GM06990 (cell line): Measurements from ENCODE around the gene KMT2D.

Experiments used
- DNase-seq: peaks from one replicate; pipeline ENCODE4 v3.0.0-alpha.2; 2011; ENCODE audit not compliant: insufficient read length; ENCODE audit errors: extremely low read depth
- H3K27me3 ChIP-seq: replicated peaks from 2 replicates; pipeline ENCODE4 v1.6.0; 2011; ENCODE audit warnings: low read length; ENCODE audit not compliant: control insufficient read depth, insufficient read depth
- H3K36me3 ChIP-seq: 2 replicates; pipeline ENCODE4 v1.5.1; 2011; ENCODE audit warnings: low read length; ENCODE audit not compliant: control insufficient read depth, insufficient read depth
- H3K4me3 ChIP-seq: replicated peaks from 2 replicates; pipeline ENCODE4 v1.5.1; 2011; ENCODE audit warnings: low read depth, mild to moderate bottlenecking, control low read depth, low read length
- CTCF ChIP-seq: IDR thresholded peaks from 2 replicates; pipeline ENCODE4 v1.5.1; 2011; ENCODE audit warnings: low read length, control low read depth, mild to moderate bottlenecking, inconsistent platforms; ENCODE audit not compliant: insufficient read depth, poor library complexity, severe bottlenecking

The KMT2D gene

GRCh38 chr12:49041881-49042484 lies 18.6 kb downstream of the KMT2D start:
- Histone ChIP-seq H3K36me3 (peaks cover 74% of the 10 kb centered on the region), H3K4me3 (no peak overlapping the region), H3K27me3 (no peaks in the 10 kb centered on the region)
- TF ChIP-seq CTCF = no peak
- DNase-seq = no peak

- no peak for DNase-seq
- TF ChIP-seq CTCF = no peak
- Histone ChIP-seq H3K36me3 (peaks cover 70% of the 10 kb centered on the region), H3K27me3 (no peaks in the 10 kb centered on the region), H3K4me3 (no peak overlapping the region)
Observed at GRCh38 chr12:49041036-49041880, 19.3 kb downstream of the KMT2D start.

- Histone ChIP-seq H3K4me3 (no peak overlapping the region), H3K36me3 (peaks cover 62% of the 10 kb centered on the region), H3K27me3 (no peaks in the 10 kb centered on the region)
- DNase-seq = no peak
- no peak for TF ChIP-seq CTCF
Observed at GRCh38 chr12:49040364-49040855, 20.2 kb downstream of the KMT2D start.

GRCh38 chr12:49039421-49040363 lies 20.9 kb downstream of the KMT2D start:
- TF ChIP-seq CTCF = no peak
- Histone ChIP-seq H3K4me3 (no peak overlapping the region), H3K36me3 (peaks cover 64% of the 10 kb centered on the region), H3K27me3 (no peaks in the 10 kb centered on the region)
- no peak for DNase-seq

- Histone ChIP-seq H3K4me3 (no peak overlapping the region), H3K36me3 (peaks cover 63% of the 10 kb centered on the region), H3K27me3 (no peaks in the 10 kb centered on the region)
- DNase-seq = no peak
- TF ChIP-seq CTCF = no peak
Observed at GRCh38 chr12:49038291-49038955, 22.2 kb downstream of the KMT2D start.
